ENCODE data around the gene TCF7L1.

The TCF7L1 gene

DNA sequence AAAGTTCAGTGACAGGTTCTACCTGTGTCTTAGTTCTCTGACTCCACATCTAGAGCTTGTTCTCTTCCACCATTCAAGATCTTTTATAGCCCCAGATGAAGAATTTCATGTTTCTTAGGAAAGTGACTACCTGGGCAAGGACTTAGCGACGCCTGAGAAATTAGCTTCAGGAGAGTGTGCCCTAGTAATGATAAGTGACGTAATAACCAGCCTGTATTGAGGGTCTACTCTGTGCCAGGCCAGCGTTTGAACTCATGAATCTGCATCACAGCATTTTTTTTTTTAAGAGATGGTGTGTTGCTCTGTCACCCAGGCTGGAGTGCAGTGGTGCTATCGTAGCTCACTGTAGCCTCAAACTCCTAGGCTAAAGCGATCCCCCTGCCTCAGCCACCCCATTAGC lies 51.8 kb downstream of the TCF7L1 start:
- no peak overlapping the region for H2AFZ ChIP-seq (ENCODE audit: low read length)
- H3K27ac ChIP-seq (ENCODE audit: low read length): no peak overlapping the region
- H3F3A ChIP-seq (ENCODE audit: insufficient read depth, low read length): no peaks in the 10 kb centered on the region
- no peaks in the 10 kb centered on the region for H3K36me3 ChIP-seq (replicated peaks; ENCODE audit: insufficient read depth, low read length)
- H3K9ac ChIP-seq (ENCODE audit: low read length): no peak overlapping the region
- H3K9me2 ChIP-seq (replicated peaks; ENCODE audit: insufficient read depth, low read length): no peaks in the 10 kb centered on the region
- H3K4me2 ChIP-seq (ENCODE audit: low read depth, low read length): no peak overlapping the region
- no peaks in the 10 kb centered on the region for H3K79me2 ChIP-seq (ENCODE audit: low read length)
- no peaks in the 10 kb centered on the region for H4K20me1 ChIP-seq (ENCODE audit: insufficient read depth, low read length)
- H3K27me3 ChIP-seq (replicated peaks; ENCODE audit: insufficient read depth, low read length): no peaks in the 10 kb centered on the region
- H3K4me1 ChIP-seq (ENCODE audit: low read length): no peaks in the 10 kb centered on the region
- H3K9me3 ChIP-seq (replicated peaks; ENCODE audit: insufficient read depth, low read length): no peaks in the 10 kb centered on the region
- no peak for DNase-seq
- H3K4me3 ChIP-seq (ENCODE audit: low read length): no peak overlapping the region
- TF ChIP-seq EZH2 (optimal IDR thresholded peaks at IDR 0.05; ENCODE audit: low read depth, low read length): no peak
- TF ChIP-seq EZH2phosphoT487 (IDR thresholded peaks at IDR 0.05; ENCODE audit: low read length): no peak
- TF ChIP-seq, protein P1, sequence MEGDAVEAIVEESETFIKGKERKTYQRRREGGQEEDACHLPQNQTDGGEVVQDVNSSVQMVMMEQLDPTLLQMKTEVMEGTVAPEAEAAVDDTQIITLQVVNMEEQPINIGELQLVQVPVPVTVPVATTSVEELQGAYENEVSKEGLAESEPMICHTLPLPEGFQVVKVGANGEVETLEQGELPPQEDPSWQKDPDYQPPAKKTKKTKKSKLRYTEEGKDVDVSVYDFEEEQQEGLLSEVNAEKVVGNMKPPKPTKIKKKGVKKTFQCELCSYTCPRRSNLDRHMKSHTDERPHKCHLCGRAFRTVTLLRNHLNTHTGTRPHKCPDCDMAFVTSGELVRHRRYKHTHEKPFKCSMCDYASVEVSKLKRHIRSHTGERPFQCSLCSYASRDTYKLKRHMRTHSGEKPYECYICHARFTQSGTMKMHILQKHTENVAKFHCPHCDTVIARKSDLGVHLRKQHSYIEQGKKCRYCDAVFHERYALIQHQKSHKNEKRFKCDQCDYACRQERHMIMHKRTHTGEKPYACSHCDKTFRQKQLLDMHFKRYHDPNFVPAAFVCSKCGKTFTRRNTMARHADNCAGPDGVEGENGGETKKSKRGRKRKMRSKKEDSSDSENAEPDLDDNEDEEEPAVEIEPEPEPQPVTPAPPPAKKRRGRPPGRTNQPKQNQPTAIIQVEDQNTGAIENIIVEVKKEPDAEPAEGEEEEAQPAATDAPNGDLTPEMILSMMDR (IDR thresholded peaks at IDR 0.05; ENCODE audit: low read length): no peak

DNA sequence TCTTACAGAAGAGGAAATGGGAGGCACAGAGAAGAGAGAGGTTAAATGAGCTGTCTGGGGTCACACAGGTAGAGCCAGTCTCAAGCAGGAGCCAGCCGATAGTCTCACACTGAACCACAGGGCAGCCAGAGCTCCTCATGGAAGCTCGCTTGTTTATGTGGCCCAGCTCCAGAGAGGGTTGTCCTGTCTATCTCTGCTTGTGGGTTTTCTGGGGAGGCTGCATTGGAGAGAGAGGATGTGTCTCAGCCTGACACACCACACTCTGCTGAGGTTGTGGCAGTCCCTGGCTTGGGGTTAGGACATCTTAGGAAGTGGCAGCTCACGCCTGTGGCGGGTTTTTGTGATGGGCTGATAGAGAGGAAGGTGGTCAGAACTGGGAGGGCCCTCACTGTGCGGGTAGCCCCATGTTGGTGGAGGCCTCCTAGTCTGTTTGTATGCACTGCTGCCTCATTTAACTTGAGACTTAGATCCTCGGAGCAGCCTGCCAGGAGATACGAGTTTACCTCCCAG lies 52.3 kb downstream of the TCF7L1 start:
- H3K9ac ChIP-seq (ENCODE audit: low read length): no peak overlapping the region

DNA sequence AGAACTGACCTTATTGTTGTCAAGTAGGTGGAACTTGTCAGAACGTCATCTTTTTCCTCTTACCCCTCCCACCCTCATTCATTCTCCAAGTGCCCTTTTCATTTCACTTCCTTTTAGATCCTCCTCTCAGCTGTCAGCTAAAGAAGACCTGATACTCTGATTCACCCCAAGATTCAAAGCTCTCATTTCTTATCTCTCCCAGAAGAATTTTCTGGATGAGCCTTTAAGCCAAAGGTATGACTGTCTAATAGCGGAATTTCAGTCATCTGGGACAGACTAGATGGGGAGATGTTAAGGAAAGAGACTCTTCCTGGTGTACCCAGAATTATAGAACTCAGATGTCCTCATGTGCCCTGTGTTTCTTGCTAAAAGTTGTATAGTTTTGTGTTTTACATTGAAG lies 53.9 kb downstream of the TCF7L1 start:
- TF ChIP-seq EZH2phosphoT487 (IDR thresholded peaks at IDR 0.05; ENCODE audit: low read length): no peak
- no peak for TF ChIP-seq EZH2 (optimal IDR thresholded peaks at IDR 0.05; ENCODE audit: low read depth, low read length)
- TF ChIP-seq, protein P1 (IDR thresholded peaks at IDR 0.05; ENCODE audit: low read length): no peak
- no peaks in the 10 kb centered on the region for H3K27me3 ChIP-seq (replicated peaks; ENCODE audit: insufficient read depth, low read length)

More for the DNA sequence above, 52.3 kb downstream of the TCF7L1 start:
- H3K4me2 ChIP-seq (ENCODE audit: low read depth, low read length): no peak overlapping the region
- no peaks in the 10 kb centered on the region for H3F3A ChIP-seq (ENCODE audit: insufficient read depth, low read length)
- no peaks in the 10 kb centered on the region for H4K20me1 ChIP-seq (ENCODE audit: insufficient read depth, low read length)
- H3K9me2 ChIP-seq (replicated peaks; ENCODE audit: insufficient read depth, low read length): no peaks in the 10 kb centered on the region
- no peak overlapping the region for H3K27ac ChIP-seq (ENCODE audit: low read length)
- no peaks in the 10 kb centered on the region for H3K9me3 ChIP-seq (replicated peaks; ENCODE audit: insufficient read depth, low read length)
- no peaks in the 10 kb centered on the region for H3K79me2 ChIP-seq (ENCODE audit: low read length)
- no peak for DNase-seq
- no peaks in the 10 kb centered on the region for H3K36me3 ChIP-seq (replicated peaks; ENCODE audit: insufficient read depth, low read length)
- no peaks in the 10 kb centered on the region for H3K27me3 ChIP-seq (replicated peaks; ENCODE audit: insufficient read depth, low read length)
- TF ChIP-seq EZH2 (optimal IDR thresholded peaks at IDR 0.05; ENCODE audit: low read depth, low read length) (no peak), EZH2phosphoT487 (IDR thresholded peaks at IDR 0.05; ENCODE audit: low read length) (no peak)
- TF ChIP-seq, protein P1 (IDR thresholded peaks at IDR 0.05; ENCODE audit: low read length): no peak
- H2AFZ ChIP-seq (ENCODE audit: low read length): no peak overlapping the region
- no peaks in the 10 kb centered on the region for H3K4me1 ChIP-seq (ENCODE audit: low read length)
- no peak overlapping the region for H3K4me3 ChIP-seq (ENCODE audit: low read length)

More for the DNA sequence above, 53.9 kb downstream of the TCF7L1 start:
- no peak overlapping the region for H3K9ac ChIP-seq (ENCODE audit: low read length)
- no peaks in the 10 kb centered on the region for H3K4me1 ChIP-seq (ENCODE audit: low read length)
- H3K27ac ChIP-seq (ENCODE audit: low read length): no peak overlapping the region
- no peaks in the 10 kb centered on the region for H3K36me3 ChIP-seq (replicated peaks; ENCODE audit: insufficient read depth, low read length)
- no peaks in the 10 kb centered on the region for H3K9me3 ChIP-seq (replicated peaks; ENCODE audit: insufficient read depth, low read length)
- H3K4me2 ChIP-seq (ENCODE audit: low read depth, low read length): no peak overlapping the region
- no peaks in the 10 kb centered on the region for H3K79me2 ChIP-seq (ENCODE audit: low read length)
- no peaks in the 10 kb centered on the region for H3F3A ChIP-seq (ENCODE audit: insufficient read depth, low read length)
- no peak overlapping the region for H2AFZ ChIP-seq (ENCODE audit: low read length)
- no peak for DNase-seq
- H3K4me3 ChIP-seq (ENCODE audit: low read length): no peak overlapping the region
- H3K9me2 ChIP-seq (replicated peaks; ENCODE audit: insufficient read depth, low read length): no peaks in the 10 kb centered on the region
- no peaks in the 10 kb centered on the region for H4K20me1 ChIP-seq (ENCODE audit: insufficient read depth, low read length)

Measured in MM.1S (cell line).